Osteocyte (in vitro differentiated cells): ENCODE results near the gene SLC26A1. TPM values are rescaled to one million over a fixed set of nuclear protein-coding genes. Genes with fewer than 3 reads are reported as not detected.

ENCODE experiments used
- DNase-seq: peaks from one replicate; pipeline ENCODE4 v3.0.0; 2021; ENCODE audit warnings: mixed read lengths; ENCODE audit not compliant: unreplicated experiment; ENCODE audit errors: extremely low spot score
- H3K27ac Mint-ChIP-seq: one replicate; pipeline ENCODE4 v1.8.0; 2021; ENCODE audit warnings: mild to moderate bottlenecking, mixed read lengths; ENCODE audit not compliant: unreplicated experiment
- H3K27me3 Mint-ChIP-seq: one replicate; pipeline ENCODE4 v1.8.0; 2021; ENCODE audit warnings: mixed read lengths; ENCODE audit not compliant: unreplicated experiment
- H3K36me3 Mint-ChIP-seq: one replicate; pipeline ENCODE4 v1.8.0; 2021; ENCODE audit warnings: mixed read lengths; ENCODE audit not compliant: unreplicated experiment
- H3K4me1 Mint-ChIP-seq: one replicate; pipeline ENCODE4 v1.8.0; 2021; ENCODE audit warnings: mixed read lengths; ENCODE audit not compliant: unreplicated experiment
- H3K4me3 Mint-ChIP-seq: one replicate; pipeline ENCODE4 v1.8.0; 2021; ENCODE audit warnings: mild to moderate bottlenecking, moderate library complexity, mixed read lengths; ENCODE audit not compliant: unreplicated experiment
- H3K9me3 Mint-ChIP-seq: one replicate; pipeline ENCODE4 v1.8.0; 2021; ENCODE audit warnings: mixed read lengths; ENCODE audit not compliant: unreplicated experiment
- CTCF ChIP-seq: fragments of 200-600 bp; sonication (generic); IDR thresholded peaks from 2 replicates; pipeline ENCODE4 v1.5.0; 2021; ENCODE audit warnings: antibody characterized with exemption, mild to moderate bottlenecking, moderate library complexity
- total RNA-seq: library from RNA; stranded (reverse); gene quantifications from 2 replicates; pipeline ENCODE4 v1.2.1, GENCODE V29; 2021

SLC26A1 gene
- total RNA-seq, 1 donor from 2014 or later, result 0.83 TPM

DNA sequence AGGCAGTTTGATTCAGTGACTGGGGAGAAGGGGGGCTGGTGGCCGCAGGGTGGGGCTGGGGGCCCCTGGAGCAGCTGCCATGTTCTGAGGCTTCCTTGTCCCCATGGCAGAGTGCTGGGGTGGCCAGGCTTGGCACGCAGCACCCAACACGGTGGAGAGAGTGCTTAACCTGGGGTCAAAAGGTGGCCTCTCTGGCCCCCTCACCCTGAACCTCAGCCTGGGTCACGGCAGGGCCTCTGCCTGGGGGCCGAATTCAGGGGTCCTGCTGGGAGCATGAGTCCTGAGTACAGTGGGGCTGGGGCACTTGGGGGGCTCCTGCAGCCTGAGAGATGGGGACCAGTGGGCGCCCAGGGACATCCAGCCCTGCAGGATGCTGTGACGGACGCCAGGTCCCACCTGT, 38.1 kb upstream of the SLC26A1 start:
- Mint-ChIP-seq H3K4me1 (peaks cover 14% of the 10 kb centered on the region), H3K36me3 (no peaks in the 10 kb centered on the region), H3K4me3 (no peak overlapping the region), H3K27ac (no peak overlapping the region), H3K9me3 (no peaks in the 10 kb centered on the region), H3K27me3 (no peaks in the 10 kb centered on the region)
- TF ChIP-seq CTCF, result no peak
- DNase-seq, result no peak

DNA sequence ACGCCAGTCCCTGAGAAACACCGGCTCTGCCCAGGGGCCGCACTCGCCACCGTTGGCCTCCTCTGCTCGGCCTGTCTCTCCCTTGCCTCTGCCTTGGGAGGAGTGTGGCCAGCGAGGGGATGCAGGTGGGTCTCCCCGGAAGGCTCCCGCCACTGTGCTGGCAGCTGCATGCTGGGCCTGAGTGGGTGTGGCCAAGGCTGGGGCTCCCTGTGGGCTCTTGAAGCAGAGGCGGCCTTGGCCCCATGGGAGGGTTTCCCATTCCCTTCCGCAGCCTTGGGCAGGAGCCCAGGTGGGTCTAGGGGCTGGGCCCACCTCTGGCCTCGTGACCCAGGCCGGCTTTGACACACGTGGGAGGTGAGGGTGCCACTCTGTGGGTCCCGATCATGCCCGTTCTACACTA, 37.4 kb upstream of the SLC26A1 start:
- TF ChIP-seq CTCF, result no peak
- no peaks in the 10 kb centered on the region for H3K36me3 Mint-ChIP-seq
- no peaks in the 10 kb centered on the region for H3K9me3 Mint-ChIP-seq
- no peak overlapping the region for H3K27ac Mint-ChIP-seq
- no peak overlapping the region for H3K4me3 Mint-ChIP-seq
- no peaks in the 10 kb centered on the region for H3K27me3 Mint-ChIP-seq
- no peak for DNase-seq
- peaks cover 14% of the 10 kb centered on the region for H3K4me1 Mint-ChIP-seq

DNA sequence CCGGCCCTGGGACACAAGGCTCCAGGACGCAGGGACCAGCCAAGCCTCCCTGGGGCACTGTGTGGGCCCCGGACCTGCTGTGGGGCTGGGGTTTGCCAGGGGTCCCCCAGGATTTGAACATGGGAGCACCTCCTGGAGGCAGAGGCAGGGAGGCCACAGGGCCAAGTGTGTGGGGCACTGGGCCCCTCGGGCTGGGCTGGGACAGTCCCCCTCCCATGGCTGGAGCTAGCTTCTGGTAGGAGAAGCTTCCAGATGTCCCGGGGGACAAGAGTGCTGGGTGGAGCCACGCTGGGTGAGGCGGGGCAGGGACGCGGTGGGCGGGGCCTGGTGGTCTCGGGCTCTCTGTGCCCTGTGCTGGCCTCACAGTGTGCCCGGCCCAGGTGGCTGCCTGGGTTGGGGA, 36.8 kb upstream of the SLC26A1 start:
- no peak for TF ChIP-seq CTCF
- Mint-ChIP-seq H3K4me1 (peaks cover 11% of the 10 kb centered on the region), H3K4me3 (no peak overlapping the region), H3K27me3 (no peaks in the 10 kb centered on the region), H3K36me3 (peaks cover 4% of the 10 kb centered on the region), H3K9me3 (no peaks in the 10 kb centered on the region), H3K27ac (no peak overlapping the region)
- no peak for DNase-seq

DNA sequence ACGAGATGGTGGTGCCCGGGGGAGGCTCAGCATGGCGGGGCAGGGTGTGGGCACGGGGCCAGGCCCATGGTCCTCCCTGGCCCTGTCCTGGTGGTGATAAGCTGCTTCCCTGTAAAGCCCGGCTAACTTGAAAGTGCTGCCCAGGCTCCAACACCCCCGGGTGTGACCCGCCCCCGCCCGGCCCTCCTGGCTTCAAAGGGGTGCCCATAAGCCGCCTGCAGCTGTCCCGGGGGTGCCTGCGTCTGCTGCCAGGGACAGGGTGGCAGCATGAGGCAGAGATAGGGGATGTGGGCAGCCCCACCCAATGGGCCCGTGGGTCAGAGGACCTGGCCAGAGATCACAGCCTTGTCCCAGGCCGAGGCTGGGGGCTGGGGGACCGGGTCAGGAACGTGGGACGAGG, 36.3 kb upstream of the SLC26A1 start:
- H3K27ac Mint-ChIP-seq, result no peak overlapping the region
- peaks cover 4% of the 10 kb centered on the region for H3K36me3 Mint-ChIP-seq

DNA sequence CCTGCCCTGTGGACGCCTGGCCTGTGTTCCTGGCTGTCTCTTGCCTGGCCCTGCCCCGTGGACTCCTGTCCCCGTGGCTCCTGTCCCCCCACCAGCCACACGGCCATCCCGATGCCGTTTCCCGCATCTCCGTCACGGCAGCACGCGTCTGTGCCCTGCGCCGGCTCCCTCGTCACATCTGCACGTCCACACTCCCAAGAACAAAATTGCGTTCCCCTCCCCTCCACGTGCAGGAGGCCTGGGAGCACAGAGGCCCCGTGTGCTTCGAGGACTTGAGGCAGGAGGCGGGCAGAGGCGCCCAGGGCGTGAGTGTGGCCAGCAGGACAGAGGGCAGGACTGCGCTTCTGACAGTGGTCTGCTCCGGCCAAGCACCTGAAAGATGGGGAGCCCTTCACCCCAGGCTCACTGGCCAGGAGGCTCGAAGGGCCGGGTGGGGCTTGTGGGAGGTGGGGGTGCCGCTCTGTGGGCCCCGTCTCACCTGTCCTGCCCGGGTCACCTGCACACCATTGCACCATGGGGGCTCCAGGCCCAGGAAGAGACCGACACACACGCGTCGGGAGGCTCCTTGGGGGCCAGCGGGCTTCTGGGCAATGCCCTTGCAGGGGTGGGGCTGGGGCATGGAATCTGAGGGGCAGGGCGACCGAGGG, 35.5 kb upstream of the SLC26A1 start:
- no peak for DNase-seq
- Mint-ChIP-seq H3K4me1 (peaks cover 8% of the 10 kb centered on the region), H3K4me3 (no peak overlapping the region), H3K27ac (no peak overlapping the region), H3K27me3 (no peaks in the 10 kb centered on the region), H3K9me3 (no peaks in the 10 kb centered on the region), H3K36me3 (peaks cover 4% of the 10 kb centered on the region)
- no peak for TF ChIP-seq CTCF

More for the DNA sequence above, 36.3 kb upstream of the SLC26A1 start:
- no peak for DNase-seq
- H3K4me1 Mint-ChIP-seq, result peaks cover 8% of the 10 kb centered on the region
- no peak overlapping the region for H3K4me3 Mint-ChIP-seq
- TF ChIP-seq CTCF, result no peak
- H3K9me3 Mint-ChIP-seq, result no peaks in the 10 kb centered on the region
- H3K27me3 Mint-ChIP-seq, result no peaks in the 10 kb centered on the region
